B cell (primary cell): Measurements from ENCODE around the gene CUBN.

Experiments used
- EZH2 ChIP-seq: IDR thresholded peaks from 2 replicates; pipeline ENCODE4 v1.6.1; 2012; ENCODE audit warnings: borderline replicate concordance, low read depth, mild to moderate bottlenecking, moderate library complexity, low read length; ENCODE audit not compliant: insufficient read depth, poor library complexity, severe bottlenecking
- TF ChIP-seq, protein P1 (sequence below): fragments of 200-600 bp; IDR thresholded peaks from one replicate; pipeline ENCODE4 v1.8.0; 2022; ENCODE audit warnings: antibody characterized with exemption, mild to moderate bottlenecking

DNA sequence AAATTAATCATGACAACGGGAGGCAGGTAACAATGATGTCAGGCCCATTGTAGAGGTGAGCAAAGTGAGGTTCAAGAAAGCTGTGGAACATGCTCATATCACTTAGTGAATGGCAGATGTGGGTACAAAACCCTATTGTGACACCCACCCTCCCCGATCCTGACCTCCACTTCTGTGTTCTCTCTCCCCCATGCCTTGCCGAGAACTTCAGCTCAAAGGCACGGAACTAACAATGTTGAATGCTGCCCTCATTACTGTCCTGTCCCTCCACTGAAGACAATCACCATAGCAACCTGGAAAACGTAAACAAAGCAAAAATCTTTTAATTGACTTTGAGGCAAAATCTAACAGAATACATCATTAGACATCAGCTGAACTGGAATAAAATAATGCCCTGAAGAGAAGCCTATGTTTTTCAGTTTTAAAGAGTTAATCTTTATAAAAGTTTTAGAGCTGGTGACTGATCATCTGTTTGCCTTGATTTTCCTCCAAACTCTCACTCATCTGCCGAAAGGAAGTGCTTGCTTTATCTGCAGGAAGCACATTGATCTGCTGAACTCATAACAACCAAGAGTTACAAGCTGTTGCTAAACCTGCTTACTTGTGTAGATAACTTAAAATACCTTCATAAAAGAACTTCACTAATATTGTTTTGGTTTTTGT, 133.6 kb downstream of the CUBN start:
- TF ChIP-seq, protein P1, sequence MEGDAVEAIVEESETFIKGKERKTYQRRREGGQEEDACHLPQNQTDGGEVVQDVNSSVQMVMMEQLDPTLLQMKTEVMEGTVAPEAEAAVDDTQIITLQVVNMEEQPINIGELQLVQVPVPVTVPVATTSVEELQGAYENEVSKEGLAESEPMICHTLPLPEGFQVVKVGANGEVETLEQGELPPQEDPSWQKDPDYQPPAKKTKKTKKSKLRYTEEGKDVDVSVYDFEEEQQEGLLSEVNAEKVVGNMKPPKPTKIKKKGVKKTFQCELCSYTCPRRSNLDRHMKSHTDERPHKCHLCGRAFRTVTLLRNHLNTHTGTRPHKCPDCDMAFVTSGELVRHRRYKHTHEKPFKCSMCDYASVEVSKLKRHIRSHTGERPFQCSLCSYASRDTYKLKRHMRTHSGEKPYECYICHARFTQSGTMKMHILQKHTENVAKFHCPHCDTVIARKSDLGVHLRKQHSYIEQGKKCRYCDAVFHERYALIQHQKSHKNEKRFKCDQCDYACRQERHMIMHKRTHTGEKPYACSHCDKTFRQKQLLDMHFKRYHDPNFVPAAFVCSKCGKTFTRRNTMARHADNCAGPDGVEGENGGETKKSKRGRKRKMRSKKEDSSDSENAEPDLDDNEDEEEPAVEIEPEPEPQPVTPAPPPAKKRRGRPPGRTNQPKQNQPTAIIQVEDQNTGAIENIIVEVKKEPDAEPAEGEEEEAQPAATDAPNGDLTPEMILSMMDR, result no peak
- TF ChIP-seq EZH2, result no peak
